Measurements from ENCODE around the gene SMIM44. TPM values are rescaled to one million over a fixed set of nuclear protein-coding genes. Genes with fewer than 3 reads are reported as not detected.

Gene SMIM44
- total RNA-seq, 1 donor from 2014 or later, result not detected

DNA sequence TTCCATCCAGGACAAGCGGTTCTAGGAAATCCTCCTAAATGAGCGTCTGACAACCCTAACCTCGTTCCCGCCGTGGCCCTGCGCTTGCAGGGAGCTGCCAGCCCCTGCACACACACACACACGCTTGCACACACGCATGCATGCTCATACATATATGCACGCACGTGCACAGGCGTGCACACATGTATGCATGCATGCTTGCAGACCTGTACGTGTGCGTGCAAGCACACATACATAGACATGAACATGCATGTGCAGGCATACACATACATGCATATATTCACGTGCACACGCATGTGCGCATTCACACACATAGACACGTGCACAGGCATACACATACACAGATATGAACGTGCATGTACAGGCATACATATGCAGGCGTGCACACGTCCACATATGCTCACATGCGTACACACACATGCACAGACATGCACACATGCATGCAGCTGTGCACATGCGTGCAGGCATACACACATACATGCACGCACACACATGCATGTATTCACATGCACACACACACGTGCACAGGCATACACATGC is 38.5 kb downstream of the SMIM44 start:
- DNase-seq (ENCODE audit: low spot score in 2 of 2) (no peak), FAIRE-seq (no peak)

DNA sequence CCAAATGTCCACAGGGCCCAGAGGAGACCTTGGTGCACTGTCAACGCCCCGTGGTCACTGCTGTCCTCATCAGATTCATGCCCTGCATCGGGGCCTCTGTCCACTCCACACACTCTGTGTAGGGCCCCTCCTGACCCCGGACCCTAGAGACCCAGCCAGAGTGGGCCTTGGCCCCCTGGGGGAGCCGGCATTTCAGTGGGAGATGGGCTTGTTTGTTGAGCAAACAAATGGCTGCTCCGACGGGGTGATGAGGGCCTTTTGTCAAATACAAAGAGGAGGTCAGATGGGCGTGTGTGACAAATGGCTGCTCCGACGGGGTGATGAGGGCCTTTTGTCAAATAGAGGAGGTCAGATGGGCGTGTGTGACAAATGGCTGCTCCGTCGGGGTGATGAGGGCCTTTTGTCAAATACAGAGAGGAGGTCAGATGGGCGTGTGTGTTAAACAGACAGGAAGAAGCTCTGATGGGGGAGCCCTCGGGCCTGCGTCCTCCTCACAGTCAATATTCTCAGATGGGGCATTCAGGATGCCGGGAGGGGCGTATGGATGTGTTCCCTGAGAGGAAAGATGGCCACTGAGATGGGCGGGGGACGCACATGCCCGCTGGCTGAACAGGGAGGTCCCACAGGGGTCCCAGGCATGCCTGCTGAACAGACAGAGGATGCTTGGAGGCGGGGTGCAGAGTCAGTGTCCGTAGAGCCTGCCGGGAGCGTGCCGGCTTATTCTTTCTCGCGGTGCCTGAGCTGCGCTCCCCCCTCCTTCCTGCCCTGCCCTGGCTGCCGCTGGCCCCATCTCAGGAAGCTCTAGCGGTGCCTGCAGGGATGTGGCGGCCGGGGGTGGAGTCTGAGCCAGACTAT is 39.2 kb downstream of the SMIM44 start:
- no peak for FAIRE-seq

GRCh38 chr19:3442487-3443071 is 40.7 kb downstream of the SMIM44 start:
- DNase-seq (ENCODE audit: low spot score in 2 of 2) (no peak), FAIRE-seq (no peak)

More for the DNA sequence above, 39.2 kb downstream of the SMIM44 start:
- DNase-seq (ENCODE audit: low spot score in 2 of 2), result peak in 1 of 2 donors; percentile 56

- DNase-seq (ENCODE audit: low spot score in 2 of 2), result no peak
- no peak for FAIRE-seq
Measured at GRCh38 chr19:3441986-3442329, 41.3 kb downstream of the SMIM44 start.

DNA sequence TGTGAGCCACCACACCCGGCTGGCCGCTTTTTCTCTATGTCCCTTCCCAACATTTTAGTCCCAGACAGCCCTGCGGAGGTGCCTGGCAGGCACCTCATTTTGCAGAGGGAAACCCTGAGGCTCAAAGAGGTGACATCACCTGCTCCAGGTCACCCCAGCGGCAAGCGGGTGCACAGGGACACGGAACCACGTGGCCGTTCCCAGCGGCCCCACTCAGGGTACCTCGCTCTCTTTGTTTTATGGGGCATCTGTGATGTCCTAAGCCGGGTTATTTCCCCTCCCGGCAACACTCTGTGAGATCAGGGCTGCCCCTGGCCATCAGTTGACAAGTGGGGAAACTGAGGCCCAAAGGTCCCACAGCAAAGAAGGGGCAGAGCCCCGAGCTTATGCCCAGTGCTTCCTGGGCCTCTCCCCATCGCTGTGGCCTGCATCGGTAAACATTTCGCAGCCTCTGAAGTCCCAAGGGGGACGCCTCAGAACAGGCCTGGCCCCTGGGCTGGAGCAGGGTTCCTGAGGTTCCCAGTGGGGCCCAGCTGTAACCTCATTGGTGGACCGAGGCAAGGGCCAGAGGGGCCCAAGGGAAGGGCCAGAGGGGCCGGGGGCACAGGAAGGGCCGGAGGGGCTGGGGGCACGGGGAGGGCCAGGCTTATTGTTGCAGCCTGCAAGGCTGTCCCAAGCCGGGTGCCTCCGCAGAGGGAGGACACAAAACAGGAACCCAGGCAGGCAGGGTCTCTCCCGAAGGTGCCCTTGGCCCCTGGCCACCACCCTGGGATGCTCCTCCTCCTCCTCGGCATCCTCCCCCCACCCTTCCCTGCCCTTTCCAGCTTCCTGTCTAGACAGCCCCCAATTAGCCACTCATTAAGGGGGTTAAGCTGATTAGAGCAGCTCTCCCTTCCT is 41.9 kb downstream of the SMIM44 start:
- FAIRE-seq, result no peak
- DNase-seq (ENCODE audit: low spot score in 2 of 2), result no peak

GRCh38 chr19:3440082-3440481 is 43.2 kb downstream of the SMIM44 start:
- DNase-seq (ENCODE audit: low spot score in 2 of 2) (no peak), FAIRE-seq (no peak)

DNA sequence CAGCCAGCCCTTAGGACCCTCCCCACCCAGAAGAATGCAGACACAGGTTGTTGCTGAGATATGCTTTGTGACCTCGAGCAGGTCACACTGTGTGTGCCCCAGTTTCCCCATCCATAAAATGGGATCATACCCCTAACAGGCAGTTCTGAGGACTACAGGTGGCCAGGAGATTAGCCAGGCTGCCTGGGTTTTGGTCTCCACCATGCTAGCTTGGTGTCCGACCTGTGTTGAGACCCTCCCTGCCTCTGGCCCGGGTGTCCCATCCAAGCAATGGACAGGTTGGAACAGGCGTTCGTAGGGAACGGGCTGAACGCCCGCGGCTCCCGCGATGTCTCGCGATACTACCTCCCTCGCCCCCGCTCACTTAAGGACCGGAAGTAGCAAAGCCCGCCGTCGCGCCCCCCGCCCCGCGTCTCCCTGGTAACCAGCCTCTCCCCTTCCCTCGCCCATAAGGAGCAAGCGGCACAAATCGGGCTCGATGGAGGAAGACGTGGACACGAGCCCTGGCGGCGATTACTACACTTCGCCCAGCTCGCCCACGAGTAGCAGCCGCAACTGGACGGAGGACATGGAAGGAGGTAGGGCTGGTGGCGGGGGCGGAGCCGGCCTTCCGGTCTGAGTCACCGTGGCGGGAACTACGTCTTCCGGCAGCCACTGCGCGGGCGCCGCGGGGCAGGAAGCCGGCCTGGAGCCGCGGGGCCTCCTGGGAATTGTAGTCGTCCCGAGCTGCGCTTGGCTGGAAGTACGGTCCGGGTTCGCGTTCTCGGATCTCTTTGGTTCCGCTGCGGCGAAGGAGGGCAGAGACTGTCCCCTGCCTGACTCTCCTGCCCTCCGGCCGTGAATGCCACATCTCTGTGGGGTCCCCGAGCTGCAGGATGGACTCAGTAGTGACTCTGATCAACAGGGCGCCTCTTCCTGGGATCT is 48.3 kb downstream of the SMIM44 start:
- FAIRE-seq (no peak), DNase-seq (ENCODE audit: low spot score in 2 of 2) (peak; percentile 92 to 99)

DNA sequence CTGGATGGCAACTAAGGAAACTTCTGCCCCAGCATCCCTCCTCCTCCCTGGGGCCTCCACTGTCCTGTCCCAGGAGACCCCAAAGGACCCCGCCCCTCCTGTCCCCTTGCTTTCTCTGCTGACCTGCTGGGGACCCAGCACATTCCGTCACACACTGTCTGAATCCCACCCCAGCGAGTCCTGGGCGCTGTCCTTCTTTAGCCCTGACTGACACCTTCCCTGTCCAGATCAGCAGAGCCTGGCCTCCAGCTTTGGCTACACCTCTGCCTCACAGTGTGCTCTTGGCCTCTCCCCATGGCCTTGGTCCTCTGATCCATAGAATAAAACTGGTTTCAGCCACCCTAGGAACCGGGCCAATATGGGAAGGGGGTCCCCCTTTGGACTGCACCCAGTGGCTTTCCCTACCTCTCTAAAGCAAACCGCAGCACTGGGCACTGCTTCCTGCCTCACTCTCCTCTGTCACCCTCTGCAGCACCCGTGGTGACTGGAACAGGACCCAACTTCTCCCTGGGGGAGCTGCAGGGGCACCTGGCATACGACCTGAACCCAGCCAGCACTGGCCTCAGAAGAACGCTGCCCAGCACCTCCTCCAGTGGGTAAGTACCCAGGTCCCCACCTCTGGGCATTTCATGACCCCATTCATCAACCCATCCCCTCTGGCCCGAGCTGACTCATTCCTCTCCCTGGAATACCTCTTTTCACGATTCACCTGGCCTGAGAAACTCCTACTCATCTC is 49.3 kb downstream of the SMIM44 start:
- FAIRE-seq, result no peak
- no peak for DNase-seq (ENCODE audit: low spot score in 2 of 2)

DNA sequence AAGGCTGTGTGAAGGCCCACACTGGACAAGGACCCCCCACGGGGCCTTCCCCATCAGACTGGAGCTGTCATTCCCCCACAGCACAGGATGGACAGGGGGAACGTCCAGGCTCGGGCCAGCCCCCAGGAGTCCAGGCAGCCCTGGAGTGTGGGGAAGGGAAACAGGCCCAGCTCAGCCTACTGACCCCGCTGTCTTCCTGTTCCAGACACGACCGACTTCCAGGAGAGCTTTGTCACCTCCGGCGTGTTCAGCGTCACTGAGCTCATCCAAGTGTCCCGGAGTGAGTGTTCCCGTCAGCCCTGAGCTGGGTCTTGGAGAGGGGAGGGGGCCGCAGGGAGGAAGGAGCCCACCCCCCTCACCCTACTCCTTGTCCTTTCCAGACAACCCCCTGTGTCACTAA is 49.9 kb downstream of the SMIM44 start:
- FAIRE-seq (no peak), DNase-seq (ENCODE audit: low spot score in 2 of 2) (no peak)

Small RNA genes within 50 kb of the gene (small RNA-seq; reads per million reads assigned to genes)
- gene RF00212, result not detected

Other genes starting within 250 kb of the SMIM44 start
- gene NFIC, start 116.9 kb downstream of the SMIM44 start, total RNA-seq, result 1.2 TPM
- gene SMIM24, start 2.9 kb downstream of the SMIM44 start, total RNA-seq, result not detected
- 11.8 TPM for gene DOHH, start 17.2 kb upstream of the SMIM44 start, total RNA-seq
- 31.0 TPM for gene FZR1, start 22.9 kb upstream of the SMIM44 start, total RNA-seq
- gene TEKTIP1, start 55.7 kb upstream of the SMIM44 start, total RNA-seq, result 0.41 TPM
- gene MFSD12, start 74.1 kb upstream of the SMIM44 start, total RNA-seq, result 35.9 TPM
- gene HMG20B, start 89.5 kb upstream of the SMIM44 start, total RNA-seq, result 13.9 TPM
- gene GIPC3, start 102.0 kb upstream of the SMIM44 start, total RNA-seq, result under 0.01 TPM
- gene TBXA2R, start 123.4 kb upstream of the SMIM44 start, total RNA-seq, result 0.41 TPM
- gene CACTIN, start 143.3 kb upstream of the SMIM44 start, total RNA-seq, result 21.6 TPM
- gene PIP5K1C, start 217.0 kb upstream of the SMIM44 start, total RNA-seq, result 15.1 TPM
- not detected for gene TJP3, start 224.9 kb upstream of the SMIM44 start, total RNA-seq